SK-N-SH treated with all-trans-retinoic acid at 6 μM for 48 hours (cell line): ENCODE results near the gene RSPH9.

Source experiments
- ATAC-seq: fragments of 200-7000 bp; cut with Tn5 transposase; 3 replicates; pipeline ENCODE4 v1.9.1; 2020; ENCODE audit warnings: mild to moderate bottlenecking, moderate library complexity
- ARNTL ChIP-seq: fragments of 450-650 bp; formaldehyde crosslinking; IDR thresholded peaks from 2 replicates; pipeline ENCODE4 v1.5.0; 2020; ENCODE audit warnings: low read depth, mild to moderate bottlenecking, moderate library complexity, borderline replicate concordance
- BACH2 ChIP-seq: fragments of 250-450 bp; sonication (Bioruptor Pico); IDR thresholded peaks from 2 replicates; pipeline ENCODE4 v1.9.0; 2021; ENCODE audit warnings: mild to moderate bottlenecking, borderline replicate concordance
- CREB5 ChIP-seq: fragments of 250-450 bp; sonication (Bioruptor Pico); IDR thresholded peaks from 2 replicates; pipeline ENCODE4 v1.5.1; 2020; ENCODE audit warnings: low read depth, mild to moderate bottlenecking, moderate library complexity
- CSDC2 ChIP-seq: fragments of 250-450 bp; sonication (Bioruptor Pico); IDR thresholded peaks from 2 replicates; pipeline ENCODE4 v1.5.0; 2020; ENCODE audit warnings: mild to moderate bottlenecking, moderate library complexity
- ESRRG ChIP-seq: fragments of 250-450 bp; sonication (Bioruptor Pico); IDR thresholded peaks from 2 replicates; pipeline ENCODE4 v1.6.1; 2021; ENCODE audit warnings: mild to moderate bottlenecking
- GLIS3 ChIP-seq: fragments of 250-450 bp; sonication (Bioruptor Pico); IDR thresholded peaks from 2 replicates; pipeline ENCODE4 v1.5.0; 2020; ENCODE audit warnings: mild to moderate bottlenecking, moderate library complexity
- ISL1 ChIP-seq: fragments of 250-450 bp; sonication (Bioruptor Pico); IDR thresholded peaks from 2 replicates; pipeline ENCODE4 v2.1.2; 2022; ENCODE audit warnings: mild to moderate bottlenecking, moderate library complexity
- OSR1 ChIP-seq: fragments of 250-450 bp; sonication (Bioruptor Pico); IDR thresholded peaks from 2 replicates; pipeline ENCODE4 v1.8.0; 2022; ENCODE audit warnings: moderate library complexity, mild to moderate bottlenecking, inconsistent platforms
- PPARA ChIP-seq: fragments of 250-450 bp; sonication (Bioruptor Pico); IDR thresholded peaks from 2 replicates; pipeline ENCODE4 v1.5.0; 2020; ENCODE audit warnings: mild to moderate bottlenecking, borderline replicate concordance
- SNAI2 ChIP-seq: fragments of 250-450 bp; sonication (Bioruptor Pico); IDR thresholded peaks from 2 replicates; pipeline ENCODE4 v1.5.0; 2020; ENCODE audit warnings: mild to moderate bottlenecking, moderate library complexity
- TCF4 ChIP-seq: fragments of 250-450 bp; sonication (Bioruptor Pico); IDR thresholded peaks from 2 replicates; pipeline ENCODE4 v1.8.0; 2021; ENCODE audit warnings: mild to moderate bottlenecking, moderate library complexity, borderline replicate concordance
- TOX ChIP-seq: fragments of 250-450 bp; sonication (Bioruptor Pico); IDR thresholded peaks from 2 replicates; pipeline ENCODE4 v1.8.0; 2021; ENCODE audit warnings: mild to moderate bottlenecking, moderate library complexity, borderline replicate concordance
- ZFP3 ChIP-seq: fragments of 250-450 bp; sonication (Bioruptor Pico); IDR thresholded peaks from 2 replicates; pipeline ENCODE4 v1.5.0; 2020; ENCODE audit warnings: mild to moderate bottlenecking, moderate library complexity
- ZFP30 ChIP-seq: fragments of 450-650 bp; formaldehyde crosslinking; IDR thresholded peaks from 2 replicates; pipeline ENCODE4 v1.5.0; 2022; ENCODE audit warnings: mild to moderate bottlenecking, moderate library complexity
- ZNF565 ChIP-seq: fragments of 450-650 bp; formaldehyde crosslinking; conservative IDR thresholded peaks from 2 replicates; pipeline ENCODE4 v1.5.0; 2020; ENCODE audit warnings: low read depth, mild to moderate bottlenecking, moderate library complexity
- ZNF70 ChIP-seq: fragments of 450-650 bp; formaldehyde crosslinking; IDR thresholded peaks from 2 replicates; pipeline ENCODE4 v1.5.0; 2020; ENCODE audit warnings: mild to moderate bottlenecking, moderate library complexity
- ZNF8 ChIP-seq: fragments of 450-650 bp; formaldehyde crosslinking; IDR thresholded peaks from 2 replicates; pipeline ENCODE4 v1.5.0; 2020; ENCODE audit warnings: mild to moderate bottlenecking, moderate library complexity
- TF ChIP-seq, protein P1 (sequence below): fragments of 250-450 bp; sonication (Bioruptor Pico); IDR thresholded peaks from 2 replicates; pipeline ENCODE4 v1.8.0; 2020; ENCODE audit warnings: mild to moderate bottlenecking, moderate library complexity, borderline replicate concordance
- TF ChIP-seq, protein P2 (sequence below): fragments of 250-450 bp; sonication (Bioruptor Pico); IDR thresholded peaks from 2 replicates; pipeline ENCODE4 v1.8.0; 2021; ENCODE audit warnings: low read depth, mild to moderate bottlenecking, moderate library complexity, borderline replicate concordance
- TF ChIP-seq, protein P3 (sequence below): fragments of 250-450 bp; sonication (Bioruptor Pico); IDR thresholded peaks from 2 replicates; pipeline ENCODE4 v1.5.1; 2021; ENCODE audit warnings: mild to moderate bottlenecking, moderate library complexity

Gene RSPH9

DNA sequence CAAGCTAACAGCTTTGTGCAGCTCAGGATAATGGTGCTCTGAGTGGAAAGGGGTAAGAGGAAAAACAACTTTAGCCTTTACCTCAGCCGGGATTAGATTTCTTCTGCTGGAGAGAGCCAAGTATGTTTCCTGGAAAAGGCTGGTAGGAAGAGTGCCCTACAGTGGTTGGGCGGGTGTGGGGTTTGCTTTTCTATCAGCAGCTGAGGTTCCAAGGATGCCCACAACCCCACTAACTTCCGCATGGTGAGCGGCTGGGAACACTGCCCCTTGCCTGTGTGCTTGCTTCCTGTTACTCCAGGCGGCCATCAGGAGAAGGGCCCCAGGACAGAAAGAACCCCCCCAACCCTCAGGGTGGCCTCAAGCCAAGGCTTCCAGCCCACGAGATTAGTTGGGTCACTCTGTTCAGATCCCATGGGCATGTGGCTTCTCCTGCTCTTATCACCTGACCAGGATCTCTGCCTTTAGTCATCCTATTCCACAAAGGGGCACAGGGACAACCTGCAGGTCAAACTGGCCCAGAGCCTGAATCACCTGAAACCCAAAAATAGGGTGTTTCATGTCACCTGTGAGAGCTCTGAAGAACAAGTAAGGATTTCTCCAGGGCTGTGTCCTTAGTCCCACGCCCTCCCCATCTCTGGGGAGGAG, 32.2 kb downstream of the RSPH9 start (continued):
- no peak for TF ChIP-seq ARNTL (CRISPR knock-in tag)
- TF ChIP-seq ZFP3 (CRISPR knock-in tag), result no peak
- TF ChIP-seq CSDC2, result no peak
- no peak for TF ChIP-seq TOX (CRISPR knock-in tag)
- TF ChIP-seq PPARA (CRISPR knock-in tag), result no peak

GRCh38 chr6:43677759-43678158, 32.9 kb downstream of the RSPH9 start:
- ATAC-seq, result no peak
- no peak for TF ChIP-seq TCF4 (CRISPR knock-in tag)
- no peak for TF ChIP-seq BACH2 (CRISPR knock-in tag)
- no peak for TF ChIP-seq ZFP3 (CRISPR knock-in tag)
- TF ChIP-seq, protein P1, sequence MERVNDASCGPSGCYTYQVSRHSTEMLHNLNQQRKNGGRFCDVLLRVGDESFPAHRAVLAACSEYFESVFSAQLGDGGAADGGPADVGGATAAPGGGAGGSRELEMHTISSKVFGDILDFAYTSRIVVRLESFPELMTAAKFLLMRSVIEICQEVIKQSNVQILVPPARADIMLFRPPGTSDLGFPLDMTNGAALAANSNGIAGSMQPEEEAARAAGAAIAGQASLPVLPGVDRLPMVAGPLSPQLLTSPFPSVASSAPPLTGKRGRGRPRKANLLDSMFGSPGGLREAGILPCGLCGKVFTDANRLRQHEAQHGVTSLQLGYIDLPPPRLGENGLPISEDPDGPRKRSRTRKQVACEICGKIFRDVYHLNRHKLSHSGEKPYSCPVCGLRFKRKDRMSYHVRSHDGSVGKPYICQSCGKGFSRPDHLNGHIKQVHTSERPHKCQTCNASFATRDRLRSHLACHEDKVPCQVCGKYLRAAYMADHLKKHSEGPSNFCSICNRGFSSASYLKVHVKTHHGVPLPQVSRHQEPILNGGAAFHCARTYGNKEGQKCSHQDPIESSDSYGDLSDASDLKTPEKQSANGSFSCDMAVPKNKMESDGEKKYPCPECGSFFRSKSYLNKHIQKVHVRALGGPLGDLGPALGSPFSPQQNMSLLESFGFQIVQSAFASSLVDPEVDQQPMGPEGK (CRISPR knock-in tag), result no peak
- TF ChIP-seq ZNF8 (CRISPR knock-in tag), result no peak
- TF ChIP-seq ISL1 (CRISPR knock-in tag), result no peak
- TF ChIP-seq, protein P2, sequence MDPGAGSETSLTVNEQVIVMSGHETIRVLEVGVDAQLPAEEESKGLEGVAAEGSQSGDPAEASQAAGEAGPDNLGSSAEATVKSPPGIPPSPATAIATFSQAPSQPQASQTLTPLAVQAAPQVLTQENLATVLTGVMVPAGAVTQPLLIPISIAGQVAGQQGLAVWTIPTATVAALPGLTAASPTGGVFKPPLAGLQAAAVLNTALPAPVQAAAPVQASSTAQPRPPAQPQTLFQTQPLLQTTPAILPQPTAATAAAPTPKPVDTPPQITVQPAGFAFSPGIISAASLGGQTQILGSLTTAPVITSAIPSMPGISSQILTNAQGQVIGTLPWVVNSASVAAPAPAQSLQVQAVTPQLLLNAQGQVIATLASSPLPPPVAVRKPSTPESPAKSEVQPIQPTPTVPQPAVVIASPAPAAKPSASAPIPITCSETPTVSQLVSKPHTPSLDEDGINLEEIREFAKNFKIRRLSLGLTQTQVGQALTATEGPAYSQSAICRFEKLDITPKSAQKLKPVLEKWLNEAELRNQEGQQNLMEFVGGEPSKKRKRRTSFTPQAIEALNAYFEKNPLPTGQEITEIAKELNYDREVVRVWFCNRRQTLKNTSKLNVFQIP (CRISPR knock-in tag), result no peak
- TF ChIP-seq, protein P3, sequence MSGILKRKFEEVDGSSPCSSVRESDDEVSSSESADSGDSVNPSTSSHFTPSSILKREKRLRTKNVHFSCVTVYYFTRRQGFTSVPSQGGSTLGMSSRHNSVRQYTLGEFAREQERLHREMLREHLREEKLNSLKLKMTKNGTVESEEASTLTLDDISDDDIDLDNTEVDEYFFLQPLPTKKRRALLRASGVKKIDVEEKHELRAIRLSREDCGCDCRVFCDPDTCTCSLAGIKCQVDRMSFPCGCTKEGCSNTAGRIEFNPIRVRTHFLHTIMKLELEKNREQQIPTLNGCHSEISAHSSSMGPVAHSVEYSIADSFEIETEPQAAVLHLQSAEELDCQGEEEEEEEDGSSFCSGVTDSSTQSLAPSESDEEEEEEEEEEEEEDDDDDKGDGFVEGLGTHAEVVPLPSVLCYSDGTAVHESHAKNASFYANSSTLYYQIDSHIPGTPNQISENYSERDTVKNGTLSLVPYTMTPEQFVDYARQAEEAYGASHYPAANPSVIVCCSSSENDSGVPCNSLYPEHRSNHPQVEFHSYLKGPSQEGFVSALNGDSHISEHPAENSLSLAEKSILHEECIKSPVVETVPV (CRISPR knock-in tag), result no peak
- no peak for TF ChIP-seq ZFP30
- TF ChIP-seq OSR1 (CRISPR knock-in tag), result no peak
- TF ChIP-seq TOX (CRISPR knock-in tag), result no peak

DNA sequence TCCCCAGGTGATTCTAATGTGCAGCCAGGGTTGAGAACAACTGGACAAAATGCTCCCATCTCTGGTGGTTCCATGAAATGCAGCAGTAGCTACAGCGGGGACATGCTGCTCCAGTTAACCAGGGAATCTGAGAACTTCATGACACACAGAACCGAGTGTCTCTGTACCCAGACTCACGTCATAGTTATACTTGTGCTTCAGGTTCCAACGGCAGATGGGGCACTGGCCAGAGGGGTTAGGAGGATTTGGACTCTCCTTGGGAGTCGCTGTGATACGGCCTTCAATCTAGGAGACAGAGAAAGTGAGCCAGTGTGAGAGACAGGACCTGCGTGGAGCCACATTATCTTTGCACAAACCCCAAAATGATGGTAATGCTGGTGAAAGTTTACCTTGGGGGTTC, 33.5 kb downstream of the RSPH9 start:
- TF ChIP-seq, protein P2 (CRISPR knock-in tag), result no peak
- TF ChIP-seq, protein P1 (CRISPR knock-in tag), result no peak
- TF ChIP-seq ARNTL (CRISPR knock-in tag) (no peak), ESRRG (CRISPR knock-in tag) (no peak), SNAI2 (no peak), ZNF565 (CRISPR knock-in tag) (no peak), ZFP30 (no peak), CREB5 (CRISPR knock-in tag) (no peak), GLIS3 (CRISPR knock-in tag) (no peak), ISL1 (CRISPR knock-in tag) (no peak), TCF4 (CRISPR knock-in tag) (no peak), BACH2 (CRISPR knock-in tag) (no peak), PPARA (CRISPR knock-in tag) (no peak), ZNF70 (CRISPR knock-in tag) (no peak), OSR1 (CRISPR knock-in tag) (no peak), CSDC2 (no peak)
- TF ChIP-seq, protein P3 (CRISPR knock-in tag), result no peak
- ATAC-seq, result no peak
